Jurkat, Clone E6-1 (cell line): ENCODE data around the gene ALDH3B2.
A peak's percentile ranks its signal among the peaks of the same experiment; 100 is the strongest.
"Not testable (repeated sequence)": the region's sequence is repeated elsewhere in the genome, so short reads cannot be mapped to it uniquely, and the experiment has no call there.

Experiments used
- DNase-seq: peaks from one replicate; pipeline ENCODE4 v3.0.0-alpha.2; 2011; ENCODE audit warnings: low read depth, low spot score
- H3K4me3 ChIP-seq: 2 replicates; pipeline ENCODE4 v1.5.1; 2011; ENCODE audit warnings: mild to moderate bottlenecking, low read length, control low read depth, moderate library complexity

Gene ALDH3B2

GRCh38 chr11:67691149-67691548 is 16.7 kb upstream of the ALDH3B2 start:
- no peak overlapping the region for H3K4me3 ChIP-seq
- DNase-seq, result no peak

GRCh38 chr11:67689178-67689577 is 14.8 kb upstream of the ALDH3B2 start:
- H3K4me3 ChIP-seq, result no peak overlapping the region
- no peak for DNase-seq

DNA sequence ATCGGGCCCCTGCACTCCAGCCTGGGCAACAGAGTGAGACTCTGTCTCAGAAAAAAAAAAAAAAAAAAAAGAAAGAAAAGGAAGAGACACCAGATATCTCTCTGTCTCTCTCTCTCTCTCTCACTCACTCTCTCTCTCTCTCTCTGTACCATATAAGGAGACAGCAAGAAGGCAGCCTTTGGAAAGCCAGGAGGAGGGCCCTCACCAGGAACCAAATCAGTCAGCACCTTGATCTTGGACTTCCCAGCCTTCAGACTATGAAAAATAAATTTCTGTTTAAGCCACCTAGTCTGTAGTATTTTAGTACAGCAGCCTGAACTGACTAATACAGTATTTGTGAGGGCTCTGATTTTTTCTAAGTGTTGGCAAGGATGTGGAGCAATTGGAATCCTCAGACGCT is 13.6 kb upstream of the ALDH3B2 start:
- H3K4me3 ChIP-seq, result no peak overlapping the region
- peak; percentile 19 for DNase-seq

DNA sequence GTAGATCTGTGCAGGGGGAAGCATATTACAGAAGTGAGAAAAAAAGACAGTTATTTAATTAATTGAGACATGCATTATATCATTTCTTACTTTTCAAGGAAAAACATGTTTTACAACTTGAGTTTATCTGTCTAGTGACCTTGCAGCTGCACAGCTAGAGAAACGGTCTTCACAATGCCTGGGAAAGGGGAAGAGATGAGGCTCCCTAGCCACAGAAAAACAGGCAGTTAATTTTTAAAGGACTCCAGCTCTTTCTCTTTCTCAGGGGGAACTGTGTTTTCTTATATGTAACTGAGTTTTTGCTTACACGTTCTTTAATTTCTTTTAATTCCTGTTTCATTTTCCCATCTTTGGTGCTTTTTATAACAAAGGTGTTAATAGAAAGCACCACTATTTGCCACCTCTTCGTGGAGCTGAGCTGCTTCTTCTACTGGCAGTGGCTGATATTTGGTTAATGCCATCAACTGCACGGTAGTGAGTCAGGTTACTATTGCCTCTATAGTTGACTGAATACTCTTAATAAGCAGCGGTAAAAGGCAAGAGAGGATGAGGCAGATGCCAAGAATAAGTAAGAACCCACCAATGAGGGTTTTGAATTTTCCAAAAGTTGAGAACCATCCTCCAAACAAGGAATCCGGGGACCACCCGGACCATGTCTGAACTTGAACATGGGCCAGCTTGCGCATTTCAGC is 11.4 kb upstream of the ALDH3B2 start:
- H3K4me3 ChIP-seq, result peak overlapping the region; percentile 8

GRCh38 chr11:67682126-67683034 is 8.0 kb upstream of the ALDH3B2 start:
- H3K4me3 ChIP-seq, DNase-seq: not testable (repeated sequence)

More for the DNA sequence above, 11.4 kb upstream of the ALDH3B2 start:
- DNase-seq, result peak; percentile 18

DNA sequence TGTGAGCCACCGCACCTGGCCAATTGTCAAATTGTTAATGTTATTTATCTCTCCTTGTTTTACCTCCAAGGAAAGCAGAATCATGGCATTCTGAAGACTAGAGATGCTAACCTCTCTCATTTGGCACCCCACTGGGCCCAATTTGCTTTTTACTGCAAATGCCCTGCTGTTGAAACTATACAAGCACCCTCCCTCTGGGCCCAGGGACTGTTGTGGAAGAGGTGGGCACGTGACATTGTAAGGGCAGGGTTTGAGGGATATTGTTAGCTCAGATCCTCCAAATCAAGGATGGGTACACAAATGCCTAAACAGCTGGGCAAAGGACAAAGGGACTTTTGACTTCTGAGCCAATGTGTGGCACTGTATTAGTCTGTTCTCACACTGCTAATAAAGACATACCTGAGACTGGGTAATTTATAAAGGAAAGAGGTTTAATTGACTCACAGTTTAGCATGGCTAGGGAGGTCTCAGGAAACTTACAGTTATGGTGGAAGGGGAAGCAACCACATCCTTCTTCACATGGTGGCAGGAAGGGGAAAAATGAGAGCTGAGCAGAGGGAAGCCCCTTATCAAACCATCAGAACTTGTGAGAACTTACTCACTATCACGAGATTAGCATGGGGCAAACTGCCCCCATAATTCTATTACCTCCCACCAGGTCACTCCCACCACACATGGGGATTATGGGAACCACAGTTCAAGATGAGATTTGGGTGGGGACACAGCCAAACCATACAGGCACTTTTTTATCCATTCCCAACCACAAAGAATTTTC is 6.5 kb upstream of the ALDH3B2 start:
- DNase-seq, result peak; percentile 45

DNA sequence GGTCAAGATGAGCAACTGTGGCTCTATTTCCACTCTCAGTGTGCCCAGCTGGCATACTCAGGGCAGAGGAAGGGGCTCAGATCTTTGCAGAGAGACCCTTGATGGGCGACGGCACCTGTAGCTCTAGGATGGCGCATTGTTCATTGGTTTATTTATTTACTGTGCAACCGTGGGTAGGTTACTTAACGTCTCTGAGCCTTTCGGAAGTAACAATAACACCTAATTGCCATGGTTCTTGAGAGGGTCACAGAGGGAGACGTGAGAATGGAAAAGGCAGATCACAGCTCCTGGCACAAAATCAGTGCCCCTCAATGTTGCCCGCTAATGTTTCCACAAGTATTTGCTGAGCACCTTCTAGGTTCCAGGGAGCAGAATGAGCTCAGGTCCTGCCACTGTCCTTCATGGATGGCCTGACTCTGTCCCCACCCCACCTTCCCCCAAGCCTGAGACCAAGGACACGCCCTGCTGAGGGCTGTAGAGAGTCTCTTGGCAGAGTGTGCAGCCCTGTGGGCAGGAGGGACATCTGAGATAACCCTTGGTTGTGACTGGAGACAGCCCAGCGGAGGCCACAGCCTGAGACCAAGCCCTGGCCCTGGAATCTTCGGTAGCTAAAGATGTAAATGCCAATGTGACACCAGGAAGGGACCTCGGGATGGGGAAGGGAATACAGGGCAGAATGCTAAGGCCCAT is 780 bp upstream of the ALDH3B2 start:
- no peak for DNase-seq
- no peak overlapping the region for H3K4me3 ChIP-seq

More for the DNA sequence above, 6.5 kb upstream of the ALDH3B2 start:
- no peak overlapping the region for H3K4me3 ChIP-seq

DNA sequence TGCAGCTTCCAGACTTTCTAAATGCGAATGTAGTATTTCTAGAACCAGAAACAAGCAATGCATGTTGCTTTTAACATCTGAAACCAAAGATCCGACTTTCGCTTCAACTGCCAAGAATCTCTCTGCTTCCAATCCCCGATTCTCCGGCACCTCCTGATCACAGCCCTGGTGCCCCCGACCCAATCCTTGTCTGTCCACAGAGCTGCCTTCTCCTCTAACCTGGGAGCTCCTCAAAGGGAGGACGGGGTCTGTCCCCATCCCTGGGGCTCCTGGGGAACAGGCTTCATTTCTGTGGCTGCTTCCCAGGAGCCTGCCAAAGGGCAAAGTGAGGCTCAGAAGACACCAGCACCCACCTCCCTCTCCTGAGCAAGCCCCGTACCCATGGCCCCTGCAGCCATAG is 521 bp downstream of the ALDH3B2 start:
- no peak overlapping the region for H3K4me3 ChIP-seq

DNA sequence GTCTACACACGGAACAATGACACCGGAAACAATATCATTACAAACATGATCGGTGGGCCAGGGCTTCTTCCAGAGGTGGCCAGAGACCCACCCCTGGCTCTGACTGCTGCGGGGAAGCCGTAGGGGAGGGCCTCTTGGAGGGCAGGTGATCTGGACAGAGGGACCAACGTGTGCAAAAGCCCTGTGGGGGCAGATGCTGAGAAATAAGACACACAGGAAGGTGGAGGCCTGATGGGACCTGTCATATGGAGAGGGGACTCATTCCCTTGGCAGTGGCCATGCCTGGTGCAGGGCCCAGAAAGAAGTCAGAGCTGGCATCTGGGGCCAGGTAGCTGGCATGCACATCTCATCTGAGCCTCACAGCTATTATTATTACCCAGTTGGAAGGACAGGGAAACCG is 1.1 kb downstream of the ALDH3B2 start:
- no peak overlapping the region for H3K4me3 ChIP-seq
- no peak for DNase-seq

More for the DNA sequence above, 521 bp downstream of the ALDH3B2 start:
- no peak for DNase-seq

- no peak overlapping the region for H3K4me3 ChIP-seq
- DNase-seq, result no peak
Observed at GRCh38 chr11:67671211-67671520, 3.3 kb downstream of the ALDH3B2 start.

GRCh38 chr11:67670316-67671210 is 3.9 kb downstream of the ALDH3B2 start:
- H3K4me3 ChIP-seq, result no peak overlapping the region
- DNase-seq, result no peak

DNA sequence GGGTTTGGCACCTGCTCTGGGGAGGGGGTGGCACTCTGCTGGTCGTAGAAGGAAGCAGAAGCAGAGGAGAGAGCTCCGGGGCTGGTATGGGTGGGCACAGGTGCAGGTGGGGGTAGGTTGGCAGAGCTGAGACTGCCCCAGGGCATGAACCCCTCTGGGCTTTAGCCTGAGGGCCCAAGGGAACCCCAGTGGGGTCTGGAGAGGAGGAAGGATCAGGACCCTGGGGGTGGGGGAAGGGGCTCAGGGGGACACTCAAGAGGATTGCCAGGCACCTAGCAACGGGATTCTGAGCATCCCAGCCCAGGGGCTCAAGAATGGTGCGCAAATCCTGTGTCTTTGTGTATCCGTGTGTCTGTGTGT is 6.3 kb downstream of the ALDH3B2 start:
- H3K4me3 ChIP-seq, result no peak overlapping the region
- no peak for DNase-seq

GRCh38 chr11:67667490-67668191 is 6.8 kb downstream of the ALDH3B2 start:
- peak; percentile 82 for DNase-seq
- H3K4me3 ChIP-seq, result no peak overlapping the region

DNA sequence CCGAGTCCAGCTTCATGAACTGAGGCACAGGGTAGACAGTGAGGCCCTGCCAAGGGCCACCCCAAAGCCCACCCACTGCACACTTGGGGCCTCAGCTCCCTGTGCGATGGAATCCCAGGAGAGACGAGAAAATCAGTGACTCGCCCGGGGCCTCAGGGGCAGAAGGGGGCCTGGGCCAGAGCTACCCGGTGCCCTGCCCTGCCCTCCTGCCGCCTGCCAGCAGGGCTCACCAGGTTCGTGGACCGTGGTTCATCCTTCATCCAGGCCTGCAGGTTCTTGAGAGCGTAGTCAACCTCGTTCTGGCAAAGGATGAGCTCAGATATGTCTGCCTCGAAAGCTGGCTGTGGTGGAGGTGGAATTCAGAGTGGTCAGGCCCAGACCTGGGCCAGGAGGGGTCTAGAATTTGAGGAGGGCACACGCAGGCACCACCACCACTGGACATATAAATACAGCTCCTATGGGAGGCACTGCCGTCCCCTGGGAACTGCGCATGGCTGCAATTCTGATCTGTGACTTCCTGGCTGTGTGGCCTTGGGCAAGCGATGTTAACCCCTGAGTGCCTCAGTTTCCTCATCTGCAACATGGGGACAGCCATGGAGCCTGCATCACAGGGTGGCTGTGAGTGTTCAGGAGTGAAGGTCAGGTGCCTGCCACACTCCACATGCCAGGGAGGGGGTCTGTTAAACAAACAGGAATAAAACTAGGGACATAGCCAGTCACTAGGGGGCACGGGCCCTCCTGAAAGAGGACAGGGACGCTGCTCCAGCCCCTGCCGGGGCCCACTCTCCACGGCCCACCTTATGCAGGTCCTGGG is 7.5 kb downstream of the ALDH3B2 start:
- DNase-seq, result no peak
- no peak overlapping the region for H3K4me3 ChIP-seq

DNA sequence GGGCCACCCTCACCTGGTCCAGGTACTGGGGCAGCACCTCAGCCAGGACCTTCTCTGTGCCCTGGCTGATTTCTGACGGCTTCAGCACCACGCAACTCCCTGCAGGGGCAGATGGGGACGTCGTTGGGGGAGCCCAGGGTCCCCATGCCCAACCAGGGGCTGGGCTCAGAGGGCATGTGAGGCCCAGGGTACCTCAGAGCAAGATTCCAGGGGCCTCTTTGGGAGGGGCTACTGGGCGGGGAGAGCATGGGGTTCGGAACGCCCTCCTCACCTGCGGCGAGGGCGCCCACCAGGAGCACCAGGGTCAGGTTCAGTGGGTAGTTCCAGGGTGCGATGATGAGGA is 8.1 kb downstream of the ALDH3B2 start:
- no peak for DNase-seq
- no peak overlapping the region for H3K4me3 ChIP-seq

DNA sequence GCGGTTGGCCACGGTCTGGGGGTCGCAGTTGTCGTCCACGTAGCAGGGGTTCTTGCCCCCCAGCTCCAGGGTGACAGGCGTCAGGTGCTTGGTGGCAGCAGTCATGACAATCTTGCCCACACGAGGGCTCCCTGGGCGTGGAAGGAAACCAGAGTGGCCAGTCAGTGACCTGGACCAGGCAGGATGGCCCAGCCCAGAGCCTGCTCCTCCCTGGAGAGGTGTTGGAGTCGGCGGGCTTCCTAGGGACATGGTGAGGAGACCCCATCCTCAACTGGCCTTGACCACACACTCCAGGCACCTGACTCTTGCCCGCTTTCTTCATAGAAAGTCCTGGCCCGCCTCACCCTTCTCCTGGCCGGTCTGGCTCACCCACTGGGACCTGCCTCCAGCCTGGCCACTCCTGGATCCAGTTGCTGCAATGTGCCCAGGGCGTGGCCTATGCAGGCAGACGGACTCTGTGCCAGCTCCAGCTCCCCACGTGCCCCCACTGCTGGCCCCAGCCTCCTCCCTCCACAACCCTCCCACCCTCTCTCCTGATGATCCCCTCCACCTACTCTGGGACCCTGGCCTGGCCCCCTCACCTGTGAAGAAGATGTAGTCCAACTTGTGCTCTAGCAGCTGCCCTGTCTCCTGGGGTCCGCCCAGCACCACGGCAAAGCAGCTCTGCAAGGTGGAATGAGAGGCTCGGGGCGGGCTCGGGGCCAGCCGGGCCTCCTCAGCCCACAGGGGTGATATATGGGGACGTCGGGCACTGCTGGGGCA is 8.7 kb downstream of the ALDH3B2 start:
- H3K4me3 ChIP-seq, result no peak overlapping the region
- DNase-seq, result no peak
